CD4-positive, alpha-beta T cell treated with Interferon gamma for 1 hour (primary cell): ENCODE data around the gene RIIAD1.
"Not testable (repeated sequence)": the region's sequence is repeated elsewhere in the genome, so short reads cannot be mapped to it uniquely, and the experiment has no call there.

Experiments
- DNase-seq: peaks from one replicate; pipeline ENCODE4 v3.0.0-alpha.2; 2020

The RIIAD1 gene

DNA sequence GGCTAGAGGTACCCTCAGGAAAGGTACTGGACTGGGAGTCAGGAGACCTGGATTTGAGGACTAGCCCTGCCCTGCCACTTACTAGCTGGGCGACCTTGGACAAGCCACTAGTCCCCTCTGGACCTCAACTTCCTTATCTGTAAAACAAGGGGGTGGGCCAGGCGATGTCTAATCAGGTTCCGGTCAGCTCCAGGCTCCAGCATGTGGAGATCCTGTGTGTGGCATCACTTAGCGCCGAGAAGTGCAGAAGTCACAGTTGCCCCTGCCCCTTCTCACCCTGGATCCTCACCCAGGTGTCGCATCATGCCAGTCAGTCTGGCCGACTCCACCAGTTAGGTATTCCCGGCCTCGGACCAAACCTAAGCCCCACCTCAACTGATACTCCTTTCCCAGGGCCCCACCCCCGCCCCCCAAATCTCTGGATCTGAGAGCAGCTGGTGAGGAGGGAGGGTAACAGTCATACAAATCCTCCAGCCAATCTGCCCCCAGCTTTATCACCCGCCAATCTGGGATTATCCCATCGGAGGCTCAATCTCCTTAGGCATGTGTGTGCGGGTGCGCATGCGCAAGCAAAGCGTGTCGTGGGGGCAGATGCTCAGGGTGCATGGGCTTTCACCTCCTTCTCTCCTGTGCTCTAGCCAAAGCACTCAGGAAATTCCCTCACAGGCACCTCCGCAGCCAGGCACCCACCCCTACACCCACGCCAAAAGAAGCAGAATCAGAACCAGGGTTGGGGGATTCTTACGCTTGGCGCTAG is 10.1 kb upstream of the RIIAD1 start:
- no peak for DNase-seq

DNA sequence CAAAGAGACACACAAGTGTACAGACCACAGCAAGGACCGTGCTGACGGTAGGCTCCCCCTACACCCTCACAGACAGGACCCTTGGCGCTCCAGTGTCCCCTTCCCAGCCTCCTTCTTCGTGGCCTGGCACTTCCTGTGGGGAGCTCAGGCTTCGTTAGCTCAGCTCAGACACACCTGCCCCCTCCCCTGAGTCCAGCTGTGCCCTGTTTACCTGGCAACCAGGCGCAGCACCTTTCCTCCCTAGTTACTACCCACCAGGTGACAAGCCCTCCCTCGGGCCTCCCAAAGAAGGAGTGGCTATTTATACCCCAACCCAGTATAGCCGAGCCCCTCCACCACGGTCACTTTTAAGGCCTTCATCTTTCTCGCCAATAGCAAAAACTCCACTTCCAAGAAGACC is 9.4 kb upstream of the RIIAD1 start:
- DNase-seq, result no peak

DNA sequence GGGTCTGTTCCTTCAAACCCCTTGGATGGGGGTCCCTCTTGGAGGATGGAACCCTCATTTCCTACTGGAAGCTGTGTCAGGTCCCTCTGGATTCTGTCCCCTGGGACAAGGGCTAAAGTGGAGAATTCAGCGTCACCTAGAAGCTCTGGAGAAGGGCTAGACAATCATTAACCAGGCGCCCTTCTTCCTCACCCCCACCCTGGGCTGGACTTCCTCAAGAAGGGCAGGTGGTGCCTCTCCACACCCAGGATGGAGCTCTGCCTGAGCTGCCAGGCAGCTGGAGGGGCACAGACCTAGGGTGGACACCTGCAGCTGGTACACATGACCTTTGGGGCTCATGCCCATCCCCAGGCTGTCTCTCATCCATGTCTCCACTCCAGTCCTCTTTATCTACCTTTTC is 8.3 kb upstream of the RIIAD1 start:
- DNase-seq, result no peak

DNA sequence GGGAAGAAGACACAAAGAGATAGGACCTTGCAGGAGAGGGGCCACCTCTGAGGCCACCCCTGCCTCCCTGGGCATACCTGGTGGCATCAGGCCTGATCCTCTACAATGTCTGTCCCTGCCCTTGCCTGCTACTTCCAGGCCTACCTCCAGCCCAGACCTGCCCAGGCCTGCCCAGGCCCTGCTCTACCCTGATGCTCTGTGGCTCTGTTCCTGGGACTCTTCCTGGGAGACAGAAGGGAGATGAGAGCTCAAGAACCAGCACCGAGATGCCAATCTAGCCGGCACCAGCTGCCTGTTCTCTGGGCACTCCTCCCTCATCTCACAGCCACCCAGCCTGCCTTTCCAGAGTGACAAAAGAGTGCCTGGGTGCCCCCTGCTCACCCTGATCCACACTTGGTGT is 7.4 kb upstream of the RIIAD1 start:
- DNase-seq, result no peak

DNA sequence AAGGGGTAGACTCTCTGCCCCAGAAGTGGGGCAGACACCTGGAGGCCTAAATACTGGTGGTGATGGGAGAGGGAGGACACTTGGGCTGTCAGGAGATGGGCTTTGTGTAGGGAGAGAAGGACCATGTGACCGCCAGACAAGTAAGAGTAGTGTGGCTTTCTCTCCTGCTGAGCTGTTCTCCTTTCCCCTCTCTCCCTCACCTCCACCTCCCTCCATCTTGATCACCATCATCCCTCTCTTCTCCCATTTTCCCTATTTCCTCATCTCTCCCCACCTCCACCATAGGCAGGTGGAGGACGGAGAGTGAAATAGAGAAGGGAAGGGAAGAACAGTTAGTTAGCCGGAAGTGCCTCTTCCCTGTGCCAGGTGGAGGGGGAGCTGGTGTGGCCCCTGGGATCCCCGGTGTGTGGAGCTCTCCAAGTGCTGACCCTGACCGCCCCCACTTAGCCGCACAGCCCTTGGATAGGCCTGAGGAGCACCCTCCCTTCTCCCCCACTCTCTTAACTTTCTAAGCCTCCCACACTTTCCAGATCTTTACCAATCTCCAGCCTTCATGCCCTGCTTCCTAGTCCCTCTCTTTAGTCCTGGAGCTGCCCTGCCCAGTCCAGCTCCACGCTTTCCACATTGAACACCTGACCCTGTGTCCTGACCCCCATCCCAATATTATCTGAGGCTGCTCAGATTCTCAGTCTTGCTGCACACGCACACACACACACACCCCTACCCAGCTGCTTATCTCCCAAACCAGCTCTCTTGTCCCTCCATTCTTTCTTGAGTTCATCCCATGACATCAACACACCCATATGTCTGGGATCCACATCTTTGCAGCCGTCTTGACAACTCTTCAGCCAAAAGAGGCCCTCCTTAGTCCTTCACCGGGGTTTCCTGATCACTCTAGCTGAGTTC is 6.2 kb upstream of the RIIAD1 start:
- DNase-seq, result no peak

DNA sequence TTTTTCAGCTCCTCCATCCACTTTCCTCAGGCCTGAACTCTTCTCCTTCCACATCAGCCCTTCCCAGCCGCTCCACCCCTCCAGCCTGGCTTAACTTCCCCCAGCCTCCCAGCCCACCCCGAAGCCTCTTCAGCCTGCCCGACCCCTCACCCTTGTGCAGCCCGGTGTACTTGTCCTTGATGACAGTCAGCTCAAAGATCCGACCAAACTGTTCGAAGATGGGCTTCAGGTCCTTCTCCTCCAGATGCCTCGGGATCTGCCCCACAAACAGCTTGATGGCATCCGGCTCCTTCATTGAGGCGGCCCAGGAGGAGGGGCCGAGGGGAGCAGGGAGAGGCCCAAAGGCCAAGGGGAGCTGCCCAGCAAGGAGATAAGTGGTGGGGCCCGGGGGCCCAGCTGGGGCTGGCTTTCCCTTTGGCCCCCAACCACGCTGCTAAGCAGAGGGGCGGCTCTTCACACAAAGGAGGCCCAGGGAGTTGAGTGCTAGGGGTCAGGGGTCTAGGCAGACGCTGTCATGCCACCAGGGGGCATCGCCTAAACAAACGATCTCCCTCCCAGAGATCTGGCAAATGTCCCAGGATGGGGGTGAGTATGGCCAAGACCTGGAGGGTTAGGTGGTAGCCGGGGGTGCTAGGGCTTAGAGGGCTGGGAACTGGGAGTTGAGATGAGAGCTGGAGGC is 5.5 kb upstream of the RIIAD1 start:
- no peak for DNase-seq

DNA sequence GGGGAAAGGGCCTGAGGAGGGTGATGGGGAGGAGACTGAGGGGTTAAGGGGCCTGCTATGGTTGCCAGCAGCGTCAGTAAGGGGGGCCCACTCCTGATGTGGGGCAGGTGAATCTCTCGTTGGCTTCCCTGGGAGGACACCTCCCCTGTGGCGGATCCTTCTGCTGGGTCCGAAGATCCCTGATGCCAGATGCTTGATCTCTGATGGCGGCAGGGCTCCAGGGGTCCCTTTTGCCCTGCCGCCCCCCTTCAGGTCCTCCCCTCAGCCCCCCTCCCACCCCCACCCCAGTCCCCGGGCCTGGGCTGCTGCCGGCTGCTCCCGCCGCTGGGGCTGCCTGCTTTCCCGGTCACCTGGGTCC is 4.9 kb upstream of the RIIAD1 start:
- DNase-seq, result no peak

DNA sequence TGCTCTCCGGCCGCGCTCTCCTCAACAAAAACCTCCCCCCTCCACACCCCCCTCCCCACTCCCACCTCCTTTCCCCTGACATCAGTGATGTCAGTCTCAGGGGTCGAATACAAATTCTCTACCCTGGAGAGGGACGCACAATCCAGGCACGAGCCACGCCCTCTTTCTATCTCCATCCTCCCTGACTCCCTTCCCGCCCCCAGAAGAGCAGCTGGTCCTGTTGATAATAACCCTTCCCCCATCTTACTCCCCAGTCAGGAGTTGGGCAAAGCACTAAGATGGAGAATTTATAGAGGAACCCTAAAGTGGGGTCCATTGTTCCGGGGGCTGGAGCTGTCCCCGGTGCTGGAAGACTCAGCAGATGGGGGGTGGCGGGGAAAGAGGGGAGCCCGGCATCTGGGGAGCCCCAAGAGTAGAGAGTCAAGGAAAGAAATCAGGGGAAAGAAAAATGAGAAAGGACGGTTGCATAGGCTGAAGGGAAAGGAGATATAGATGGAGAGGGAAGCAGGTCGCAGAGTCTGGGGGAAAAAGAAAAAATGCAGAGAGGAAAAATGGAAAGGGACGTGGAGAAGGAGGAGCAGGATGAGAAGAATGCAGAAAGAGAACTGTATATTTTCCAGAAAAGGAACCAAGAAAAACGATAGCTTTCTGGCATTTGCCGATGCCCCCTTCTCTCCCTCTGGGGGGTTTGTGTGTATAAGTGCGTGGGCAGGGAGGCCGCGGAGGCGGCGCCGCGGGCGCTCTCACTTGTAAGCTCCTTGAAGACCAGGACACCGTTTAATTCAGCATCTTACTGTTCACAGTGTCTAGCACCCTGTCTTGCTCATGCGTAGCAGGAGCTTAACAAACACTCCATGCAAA is 4.3 kb upstream of the RIIAD1 start, which contains the start of gene CELF3:
Gene CELF3, minus strand, starts transcription at position 33 of the 861 bp plus-strand sequence. CDS start 783 bp downstream, outside the sequence.
- DNase-seq, result no peak

DNA sequence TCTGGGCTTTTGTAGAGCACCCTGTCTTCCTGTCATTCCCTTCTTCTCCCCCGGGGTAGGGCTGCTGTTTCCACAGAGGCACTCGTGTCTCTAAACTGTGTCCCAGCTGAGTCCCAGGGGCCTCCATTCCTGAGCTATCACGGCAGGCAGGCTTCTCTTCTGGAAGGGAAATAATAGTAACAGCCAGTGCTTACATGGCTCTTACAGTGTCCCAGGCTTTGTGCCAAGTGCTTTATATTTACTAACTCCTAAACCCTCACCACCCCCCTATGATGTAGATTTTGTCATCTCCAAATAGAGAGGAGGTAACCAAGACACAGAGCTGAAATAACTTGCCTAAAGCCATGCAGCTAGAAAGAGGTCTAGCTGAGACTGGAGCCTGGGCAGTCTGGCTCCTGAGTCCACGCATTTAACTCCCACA is 3.3 kb upstream of the RIIAD1 start:
- no peak for DNase-seq

DNA sequence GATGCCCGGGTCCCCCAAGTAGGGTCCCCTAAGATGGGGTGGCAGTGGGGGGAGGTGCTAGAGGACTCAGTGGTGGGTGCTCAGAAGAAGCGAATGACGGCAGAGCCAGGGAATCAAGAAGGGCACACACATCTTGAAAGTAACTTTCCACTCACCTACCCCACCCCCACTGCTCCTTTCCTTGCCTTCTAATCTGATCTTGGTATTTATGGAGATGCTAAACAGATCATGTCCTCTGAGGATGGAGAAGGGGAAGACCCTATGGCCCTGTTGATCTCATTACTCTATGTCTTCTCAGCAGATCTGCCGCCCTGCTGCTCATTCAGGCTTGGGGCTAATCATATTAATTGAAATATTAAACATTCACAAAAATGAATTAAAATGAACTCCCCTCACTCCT is 2.7 kb upstream of the RIIAD1 start:
- DNase-seq, result no peak

DNA sequence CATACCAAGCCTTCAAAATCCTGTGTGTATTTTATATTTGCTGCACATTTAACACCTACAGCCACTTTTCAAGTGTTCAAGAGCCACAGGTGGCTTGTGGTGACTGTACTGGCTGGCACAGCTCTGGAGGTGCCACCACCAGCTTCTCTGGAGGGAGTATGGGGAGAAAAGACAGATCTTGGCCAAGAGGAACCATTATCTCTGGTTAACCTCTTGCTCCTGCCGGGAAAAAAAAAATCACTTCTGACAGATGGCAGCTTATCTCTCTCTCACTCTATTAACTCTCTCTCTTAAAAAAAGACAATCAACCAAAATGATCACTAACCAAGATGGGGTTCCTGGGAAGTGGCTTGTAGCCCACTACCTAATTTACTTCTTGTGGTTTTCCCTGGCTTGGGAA is 1.2 kb upstream of the RIIAD1 start:
- DNase-seq, result no peak

DNA sequence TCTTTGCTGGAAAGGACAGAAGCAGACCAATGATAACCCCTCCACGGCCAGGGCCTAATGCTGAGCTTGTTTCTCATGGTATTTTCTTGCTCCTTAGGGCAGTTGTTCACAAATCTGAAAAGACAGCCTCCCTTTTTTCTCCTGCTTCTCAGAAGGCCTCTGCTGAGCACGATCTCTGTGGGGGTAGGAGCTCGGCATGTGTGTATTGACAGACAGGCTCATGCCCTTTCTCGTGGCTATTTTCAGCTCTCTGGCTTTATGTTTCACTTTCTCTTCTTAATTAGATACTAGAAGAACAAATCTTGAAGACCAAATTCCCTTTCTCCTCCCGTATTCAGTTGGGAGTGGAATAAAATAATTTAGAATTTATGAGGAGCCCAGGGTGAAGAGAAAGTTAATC is 768 bp upstream of the RIIAD1 start:
- DNase-seq, result no peak

DNA sequence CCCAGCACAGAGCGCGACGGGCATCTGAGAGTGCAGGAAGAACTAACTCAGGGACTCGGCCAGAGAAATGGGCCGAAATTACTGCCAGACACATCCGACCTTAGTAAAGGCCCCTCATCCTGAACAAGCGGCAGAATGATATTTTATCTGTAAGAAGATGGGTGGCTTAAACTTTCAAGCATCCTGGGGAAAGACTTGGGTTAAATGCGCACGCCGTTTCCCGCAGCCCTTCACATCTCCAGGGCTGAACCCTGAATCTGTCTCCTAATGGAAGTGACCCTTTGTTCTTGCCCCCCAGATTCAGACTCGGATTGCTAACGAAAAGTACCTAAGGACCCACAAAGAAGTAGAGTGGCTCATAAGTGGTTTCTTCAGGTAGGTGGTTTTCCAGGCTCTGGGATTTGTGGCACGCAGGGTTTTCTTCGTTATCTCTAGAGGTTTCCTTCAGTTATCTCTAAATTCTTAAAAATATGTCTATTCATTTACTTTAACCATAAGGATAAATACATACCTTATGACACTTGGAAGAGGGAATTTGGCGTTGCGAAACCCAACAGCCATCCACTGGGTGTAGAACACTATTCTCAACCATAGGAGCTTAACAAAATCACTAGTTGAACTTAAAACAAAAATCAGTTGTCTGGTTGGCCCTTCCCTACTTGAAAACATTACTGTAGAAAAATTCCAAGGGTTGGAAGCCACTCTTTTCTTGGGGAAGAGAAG is 627 bp downstream of the RIIAD1 start:
- DNase-seq, result no peak

DNA sequence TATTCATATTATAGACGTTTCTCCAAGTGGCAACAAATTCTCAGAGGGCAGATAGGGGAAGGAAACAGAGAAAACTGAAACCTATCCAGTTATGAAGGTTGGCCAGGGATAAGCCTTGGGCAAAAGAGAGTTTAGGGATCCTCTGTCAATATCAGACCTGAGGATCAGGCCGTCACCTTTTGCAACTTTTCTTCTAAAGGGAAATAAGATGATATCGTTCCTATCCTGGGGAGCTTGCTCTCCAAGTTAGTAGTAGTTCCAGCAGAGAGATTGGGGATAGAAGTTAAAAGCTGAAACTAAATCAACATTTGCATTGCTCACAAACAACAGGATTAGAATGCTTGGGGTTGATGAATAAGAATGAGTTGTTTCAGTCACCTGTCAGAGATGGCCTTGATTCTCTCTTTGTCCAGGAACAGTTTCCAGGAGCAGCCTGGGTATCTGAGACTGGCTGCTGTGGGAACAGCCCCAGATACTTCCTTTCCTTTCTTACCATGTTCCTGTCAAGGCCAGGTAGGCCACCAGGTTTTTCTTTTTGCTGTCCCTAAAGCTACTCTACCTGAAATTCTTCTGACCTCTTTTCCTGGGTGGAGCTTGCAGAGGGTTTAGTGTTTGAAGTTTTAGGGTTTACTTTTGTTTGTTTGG is 2.5 kb downstream of the RIIAD1 start:
- no peak for DNase-seq

DNA sequence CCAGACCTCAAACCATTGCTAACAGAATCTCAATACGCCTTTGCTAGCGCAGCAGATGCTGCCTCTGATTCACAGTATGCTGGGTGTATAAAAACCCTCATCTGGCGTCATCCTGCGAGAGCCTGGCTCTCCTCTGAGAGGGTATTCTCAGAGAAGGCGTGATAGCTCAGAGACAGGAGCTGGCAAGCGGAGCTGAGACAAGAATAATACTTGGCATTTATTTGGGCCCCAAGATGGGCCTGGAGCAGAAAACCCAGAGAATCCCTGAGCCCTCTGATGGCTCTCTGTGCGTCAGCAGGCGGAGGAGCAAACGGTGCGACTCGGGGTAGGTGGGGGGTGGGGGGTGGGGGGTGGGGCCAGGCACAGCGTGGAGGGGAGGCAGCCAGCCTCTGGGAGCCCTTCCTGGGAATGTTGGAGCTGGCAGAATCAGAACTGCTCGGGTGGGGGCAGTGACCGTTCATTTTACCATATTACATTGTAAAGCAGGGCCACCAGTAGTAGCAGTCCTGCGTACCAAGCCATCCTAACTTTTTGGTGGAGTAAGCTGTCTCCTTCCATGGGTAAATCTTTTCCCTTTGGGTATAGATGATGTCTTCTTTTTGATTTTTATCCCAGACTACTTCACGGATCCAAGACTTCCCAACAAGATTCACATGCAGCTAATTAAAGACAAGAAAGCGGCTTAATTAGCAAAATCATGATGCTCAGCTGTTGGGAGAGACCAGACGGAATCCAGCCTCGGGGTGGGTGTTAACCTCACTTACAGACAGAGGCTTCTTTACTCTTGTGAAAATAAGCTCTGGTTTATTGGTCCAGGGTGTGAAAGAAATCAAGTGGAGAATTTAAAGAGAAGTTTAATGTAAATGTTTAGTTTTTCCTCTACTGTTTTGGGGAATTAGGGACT is 7.1 kb downstream of the RIIAD1 start:
- DNase-seq, result no peak

DNA sequence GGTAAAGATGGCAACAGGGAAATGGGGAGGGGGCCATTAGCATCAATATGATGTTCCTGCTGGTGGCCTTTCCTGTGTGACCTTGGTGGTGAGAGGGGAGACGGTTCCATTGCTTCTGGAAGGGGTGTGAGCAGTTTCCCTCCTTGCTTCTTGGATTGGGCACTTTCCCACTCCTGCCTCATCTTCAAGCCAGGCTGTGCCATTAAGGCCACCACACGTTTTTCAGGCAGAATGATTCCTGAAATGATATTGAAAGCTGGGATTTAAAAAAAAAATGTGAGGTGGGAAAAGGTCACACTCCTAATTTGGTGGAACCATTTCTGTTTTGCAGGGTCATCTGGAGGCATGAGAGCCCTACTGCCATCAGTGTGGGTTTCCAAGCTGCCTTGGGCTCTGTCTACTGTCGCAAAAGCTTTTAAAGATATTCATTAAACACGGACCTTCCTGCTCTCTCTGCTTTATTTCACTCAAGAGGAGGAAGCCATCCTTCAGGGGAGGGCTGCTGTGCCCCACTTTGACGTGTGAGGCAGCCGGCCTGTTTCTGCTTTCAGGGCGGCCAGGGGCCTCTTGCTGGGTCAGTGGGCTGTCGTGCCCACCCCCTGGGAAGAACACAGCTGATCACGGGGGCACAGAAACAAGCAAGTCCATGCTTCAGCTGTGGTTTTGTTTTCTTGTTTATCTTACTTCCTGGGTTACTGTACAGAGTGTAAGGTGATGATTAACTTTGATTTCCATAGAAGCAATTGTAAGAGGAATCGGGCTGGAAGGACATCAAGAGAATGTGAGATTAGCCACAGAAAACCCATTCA is 8.0 kb downstream of the RIIAD1 start:
- no peak for DNase-seq

DNA sequence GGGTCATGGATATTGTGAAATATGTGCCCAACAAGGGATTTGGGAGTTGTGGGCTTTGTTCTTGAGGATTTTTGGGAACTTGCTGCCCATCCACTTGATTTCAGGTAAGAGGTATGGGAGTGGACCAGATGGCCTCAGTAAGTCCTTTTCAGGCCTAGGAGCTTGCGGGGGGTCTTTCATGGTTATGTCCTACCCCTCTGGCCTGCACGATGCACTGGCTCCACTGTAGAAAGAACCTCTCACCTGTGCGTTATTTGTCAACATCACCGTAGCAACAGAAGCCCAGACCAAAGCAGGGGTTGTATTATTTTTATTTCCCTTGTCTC is 8.6 kb downstream of the RIIAD1 start:
- DNase-seq, result no peak

DNA sequence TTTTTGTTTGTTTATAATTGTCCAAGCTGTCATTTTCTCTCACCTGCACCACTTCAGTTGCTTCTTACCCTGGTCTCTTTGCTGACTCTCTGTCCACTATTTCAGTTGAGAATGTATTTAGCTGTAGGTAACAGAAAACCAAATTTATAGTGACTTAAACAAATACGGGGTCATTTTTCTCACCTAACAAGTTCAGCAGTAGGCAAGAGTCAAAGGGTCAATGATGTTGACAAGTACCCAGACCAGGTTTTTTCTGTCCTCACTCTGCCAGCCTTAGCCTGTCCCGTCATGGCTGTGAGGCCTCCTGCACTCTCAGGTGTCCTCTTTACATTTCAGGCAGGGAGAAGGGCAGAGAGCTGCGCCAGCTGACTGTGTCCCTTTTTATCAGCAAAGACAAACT is 11.8 kb downstream of the RIIAD1 start:
- no peak for DNase-seq

DNA sequence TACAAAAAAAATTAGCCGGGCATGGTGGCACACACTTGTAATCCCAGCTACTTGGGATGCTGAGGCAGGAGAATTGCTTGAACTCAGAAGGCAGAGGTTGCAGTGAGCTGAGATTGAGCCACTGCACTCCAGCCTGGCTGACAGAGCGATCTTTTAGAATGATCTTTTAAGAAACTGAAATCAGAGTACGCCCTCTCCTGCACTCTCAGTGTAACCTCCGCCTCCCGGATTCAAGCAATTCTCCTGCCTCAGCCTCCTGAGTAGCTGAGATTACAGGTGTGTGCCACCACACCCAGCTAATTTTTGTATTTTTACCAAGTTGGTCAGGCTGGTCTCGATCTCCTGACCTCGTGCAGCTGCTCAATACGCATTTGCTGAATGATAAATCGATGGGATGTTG is 12.7 kb downstream of the RIIAD1 start:
- DNase-seq, result not testable (repeated sequence)

DNA sequence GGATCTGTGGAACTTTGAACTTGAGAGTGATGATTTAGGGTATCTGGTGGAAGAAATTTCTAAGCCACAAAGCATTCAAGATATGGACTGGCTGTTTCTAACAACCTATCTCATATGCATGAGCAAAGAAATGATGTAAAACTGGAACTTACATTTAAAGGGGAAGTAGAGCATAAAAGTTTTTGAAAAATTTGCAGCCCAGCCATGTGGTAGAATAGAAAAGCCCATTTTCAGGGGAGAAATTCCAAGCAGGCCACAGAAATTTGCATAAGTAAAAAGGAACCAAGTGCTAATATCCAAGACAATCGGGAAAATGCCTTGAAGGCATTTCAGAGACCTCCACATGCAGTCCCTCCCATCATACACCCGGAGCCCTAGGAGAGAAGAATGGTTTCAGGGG is 15.7 kb downstream of the RIIAD1 start:
- no peak for DNase-seq
